ENCODE results near the gene RRAGA. TPM values are rescaled to one million over a fixed set of nuclear protein-coding genes. Genes with fewer than 3 reads are reported as not detected.

Gene RRAGA
- polyA plus RNA-seq, 4 donors, result 57.2 to 92.7 (median 64.9) TPM

Other genes starting within 250 kb of the RRAGA start
- gene SAXO1, start 16.2 kb upstream of the RRAGA start, polyA plus RNA-seq, result under 1 TPM in 2 of 4 donors, not detected in 2; 0.01 TPM
- gene HAUS6, start 53.5 kb downstream of the RRAGA start, polyA plus RNA-seq, result 1 to 10 TPM; 2.7 to 9.2 (median 3.8) TPM
- 100 to 1,000 TPM in 3 of 4 donors, 10 to 100 TPM in 1; 93.9 to 309 (median 206) TPM for gene PLIN2, start 78.1 kb downstream of the RRAGA start, polyA plus RNA-seq
- 10 to 100 TPM; 13.8 to 45.6 (median 17.7) TPM for gene DENND4C, start 181.3 kb downstream of the RRAGA start, polyA plus RNA-seq

Measured in small intestine (tissue), 4 donors.